Measurements from ENCODE around the gene RUNX1.

- TF ChIP-seq CTCF (IDR thresholded peaks at IDR 0.05) = no peak
- TF ChIP-seq POLR2AphosphoS5 (IDR thresholded peaks at IDR 0.05) = no peak
Observed at GRCh38 chr21:34919406-34919805, 129.7 kb downstream of the RUNX1 start.
